Endothelial cell of umbilical vein (primary cell): Measurements from ENCODE around the gene PIK3C3.

ENCODE experiments used
- EZH2 ChIP-seq: IDR thresholded peaks from 2 replicates; pipeline ENCODE4 v1.6.1; 2012; ENCODE audit warnings: borderline replicate concordance, low read depth, mild to moderate bottlenecking, moderate library complexity, low read length, inconsistent platforms; ENCODE audit not compliant: severe bottlenecking
- FOS ChIP-seq: IDR thresholded peaks from 2 replicates; pipeline ENCODE4 v1.6.1; 2011; ENCODE audit warnings: mild to moderate bottlenecking, low read length, moderate library complexity, borderline replicate concordance; ENCODE audit not compliant: insufficient read depth
- POLR2A ChIP-seq: IDR thresholded peaks from 2 replicates; pipeline ENCODE4 v1.6.1; 2012; ENCODE audit warnings: low read depth, mild to moderate bottlenecking, control low read depth, low read length
- POLR2AphosphoS5 ChIP-seq: IDR thresholded peaks from 2 replicates; pipeline ENCODE4 v1.6.1; 2012; ENCODE audit warnings: low read depth, mild to moderate bottlenecking, control low read depth, low read length, moderate library complexity; ENCODE audit not compliant: insufficient read depth
- TF ChIP-seq, protein P1 (sequence below), 2 donors: IDR thresholded peaks; 1 replicate in 1 of 2; 2 replicates in 1 of 2; pipeline ENCODE4 v1.5.1; 2011; ENCODE audit warnings: low read length in 2 of 2, mild to moderate bottlenecking in 2 of 2, moderate library complexity in 2 of 2, control low read depth in 1 of 2, inconsistent platforms in 1 of 2, low read depth in 1 of 2; ENCODE audit not compliant: insufficient read depth in 1 of 2; ENCODE audit errors: extremely low read depth in 1 of 2
- TF ChIP-seq, protein P2 (sequence below): IDR thresholded peaks from 2 replicates; pipeline ENCODE4 v1.6.1; 2011; ENCODE audit not compliant: insufficient read depth, insufficient read length

DNA sequence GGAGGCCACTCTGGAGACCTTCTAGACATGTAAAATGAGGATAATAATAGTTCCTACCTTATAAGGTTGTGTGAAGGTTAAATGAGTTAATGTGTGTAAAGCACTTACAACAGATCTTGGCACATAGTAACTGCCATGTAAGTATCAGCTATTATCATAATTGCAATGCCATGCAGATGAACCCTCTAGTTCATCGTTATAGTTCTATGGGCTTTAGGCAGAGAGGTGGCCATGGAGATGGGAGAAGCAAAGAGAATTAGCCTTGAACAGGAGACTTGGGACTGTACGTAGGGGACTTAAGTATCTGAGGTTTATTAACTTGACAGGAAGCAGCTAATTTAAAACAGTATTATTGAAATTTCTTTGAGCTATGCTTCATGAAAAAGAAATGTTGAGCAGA, 151.8 kb downstream of the PIK3C3 start:
- TF ChIP-seq, protein P1, sequence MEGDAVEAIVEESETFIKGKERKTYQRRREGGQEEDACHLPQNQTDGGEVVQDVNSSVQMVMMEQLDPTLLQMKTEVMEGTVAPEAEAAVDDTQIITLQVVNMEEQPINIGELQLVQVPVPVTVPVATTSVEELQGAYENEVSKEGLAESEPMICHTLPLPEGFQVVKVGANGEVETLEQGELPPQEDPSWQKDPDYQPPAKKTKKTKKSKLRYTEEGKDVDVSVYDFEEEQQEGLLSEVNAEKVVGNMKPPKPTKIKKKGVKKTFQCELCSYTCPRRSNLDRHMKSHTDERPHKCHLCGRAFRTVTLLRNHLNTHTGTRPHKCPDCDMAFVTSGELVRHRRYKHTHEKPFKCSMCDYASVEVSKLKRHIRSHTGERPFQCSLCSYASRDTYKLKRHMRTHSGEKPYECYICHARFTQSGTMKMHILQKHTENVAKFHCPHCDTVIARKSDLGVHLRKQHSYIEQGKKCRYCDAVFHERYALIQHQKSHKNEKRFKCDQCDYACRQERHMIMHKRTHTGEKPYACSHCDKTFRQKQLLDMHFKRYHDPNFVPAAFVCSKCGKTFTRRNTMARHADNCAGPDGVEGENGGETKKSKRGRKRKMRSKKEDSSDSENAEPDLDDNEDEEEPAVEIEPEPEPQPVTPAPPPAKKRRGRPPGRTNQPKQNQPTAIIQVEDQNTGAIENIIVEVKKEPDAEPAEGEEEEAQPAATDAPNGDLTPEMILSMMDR (IDR thresholded peaks at IDR 0.05; ENCODE audit: extremely low read depth in 1 of 2, insufficient read depth in 1 of 2, low read depth in 1 of 2, low read length in 2 of 2), result no peak
- TF ChIP-seq, protein P2, sequence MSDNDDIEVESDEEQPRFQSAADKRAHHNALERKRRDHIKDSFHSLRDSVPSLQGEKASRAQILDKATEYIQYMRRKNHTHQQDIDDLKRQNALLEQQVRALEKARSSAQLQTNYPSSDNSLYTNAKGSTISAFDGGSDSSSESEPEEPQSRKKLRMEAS, result no peak
- TF ChIP-seq POLR2A, result no peak
- TF ChIP-seq POLR2AphosphoS5, result no peak
- TF ChIP-seq FOS, result no peak
- TF ChIP-seq EZH2, result no peak
